GM23338 (cell line): Measurements from ENCODE around the gene SPAG7. TPM values are rescaled to one million over a fixed set of nuclear protein-coding genes. Genes with fewer than 3 reads are reported as not detected.
A peak's percentile ranks its signal among the peaks of the same experiment; 100 is the strongest.

Source experiments
- ATAC-seq: fragments of 200-7000 bp; cut with Tn5 transposase; 3 replicates; pipeline ENCODE4 v1.9.1; 2020
- DNase-seq: peaks from one replicate; pipeline ENCODE4 v3.0.0-alpha.2; 2015; ENCODE audit warnings: low spot score
- H2AFZ ChIP-seq: fragments of 200-600 bp; sonication (generic); 2 replicates; pipeline ENCODE4 v1.8.0; 2016; ENCODE audit warnings: antibody characterized with exemption, mild to moderate bottlenecking, moderate library complexity
- H3F3A ChIP-seq: fragments of 200-600 bp; sonication (generic); replicated peaks from 2 replicates; pipeline ENCODE4 v1.8.0; 2017; ENCODE audit warnings: antibody characterized with exemption, mixed run types, low read depth
- H3K27ac ChIP-seq: fragments of 200-600 bp; sonication (generic); 2 replicates; pipeline ENCODE4 v1.6.1; 2016; ENCODE audit warnings: low read depth
- H3K27me3 ChIP-seq: fragments of 200-600 bp; sonication (generic); 2 replicates; pipeline ENCODE4 v1.8.0; 2016; ENCODE audit warnings: mild to moderate bottlenecking, mixed run types, moderate library complexity; ENCODE audit not compliant: insufficient read depth
- H3K36me3 ChIP-seq: fragments of 200-600 bp; sonication (generic); 2 replicates; pipeline ENCODE4 v1.8.0; 2016; ENCODE audit warnings: mild to moderate bottlenecking; ENCODE audit not compliant: insufficient read depth
- H3K4me1 ChIP-seq: fragments of 200-600 bp; sonication (generic); 2 replicates; pipeline ENCODE4 v1.8.0; 2016; ENCODE audit warnings: mild to moderate bottlenecking, moderate library complexity; ENCODE audit not compliant: insufficient read depth
- H3K4me2 ChIP-seq: fragments of 200-600 bp; sonication (generic); 2 replicates; pipeline ENCODE4 v1.7.1; 2017; ENCODE audit warnings: mixed run types
- H3K4me3 ChIP-seq: fragments of 200-600 bp; sonication (generic); 2 replicates; pipeline ENCODE4 v1.6.1; 2016; ENCODE audit warnings: mixed run types
- H3K79me2 ChIP-seq: fragments of 200-600 bp; sonication (generic); replicated peaks from 2 replicates; pipeline ENCODE4 v1.8.0; 2017; ENCODE audit warnings: mild to moderate bottlenecking; ENCODE audit not compliant: insufficient read depth
- H3K9me2 ChIP-seq: fragments of 200-600 bp; sonication (generic); 2 replicates; pipeline ENCODE4 v1.8.0; 2017; ENCODE audit not compliant: insufficient read depth
- H4K20me1 ChIP-seq: fragments of 200-600 bp; sonication (generic); replicated peaks from 2 replicates; pipeline ENCODE4 v1.8.0; 2017; ENCODE audit warnings: mild to moderate bottlenecking; ENCODE audit not compliant: insufficient read depth
- H3K27ac Mint-ChIP-seq: 2 replicates; pipeline ENCODE4 v1.8.0; 2020; ENCODE audit warnings: inconsistent platforms, mild to moderate bottlenecking, moderate library complexity, mixed read lengths
- H3K27me3 Mint-ChIP-seq: 3 replicates; pipeline ENCODE4 v1.8.0; 2022; ENCODE audit warnings: low read depth, mild to moderate bottlenecking, moderate library complexity, mixed read lengths, inconsistent platforms; ENCODE audit not compliant: insufficient read depth, poor library complexity
- H3K36me3 Mint-ChIP-seq: 3 replicates; pipeline ENCODE4 v1.8.0; 2021; ENCODE audit warnings: low read depth, mild to moderate bottlenecking, inconsistent platforms, moderate library complexity, mixed read lengths
- H3K4me1 Mint-ChIP-seq: 3 replicates; pipeline ENCODE4 v1.8.0; 2020; ENCODE audit warnings: mild to moderate bottlenecking, inconsistent platforms, mixed read lengths
- H3K4me3 Mint-ChIP-seq: 3 replicates; pipeline ENCODE4 v1.8.0; 2021; ENCODE audit warnings: moderate library complexity, mild to moderate bottlenecking, inconsistent platforms, mixed read lengths
- H3K9me3 Mint-ChIP-seq: 3 replicates; pipeline ENCODE4 v1.8.0; 2020; ENCODE audit warnings: moderate library complexity, mild to moderate bottlenecking, inconsistent platforms, mixed read lengths
- CREB1 ChIP-seq: fragments of 250-450 bp; sonication (Bioruptor Pico); IDR thresholded peaks from 2 replicates; pipeline ENCODE4 v1.5.0; 2020; ENCODE audit warnings: low read depth, mild to moderate bottlenecking, moderate library complexity
- ETS1 ChIP-seq: IDR thresholded peaks from 2 replicates; pipeline ENCODE4 v1.6.1; 2016; ENCODE audit warnings: antibody characterized with exemption
- EZH2 ChIP-seq: fragments of 200-600 bp; sonication (generic); IDR thresholded peaks from one replicate; pipeline ENCODE4 v1.8.0; 2017; ENCODE audit warnings: antibody characterized with exemption, mild to moderate bottlenecking, low read depth; ENCODE audit not compliant: unreplicated experiment
- EZH2phosphoT487 ChIP-seq: fragments of 200-600 bp; sonication (generic); IDR thresholded peaks from one replicate; pipeline ENCODE4 v1.8.1; 2018; ENCODE audit warnings: antibody characterized with exemption; ENCODE audit not compliant: unreplicated experiment
- NANOG ChIP-seq: IDR thresholded peaks from 2 replicates; pipeline ENCODE4 v1.6.1; 2016; ENCODE audit warnings: antibody characterized with exemption, borderline replicate concordance
- POLR2AphosphoS5 ChIP-seq: IDR thresholded peaks from 2 replicates; pipeline ENCODE4 v1.6.1; 2016; ENCODE audit warnings: antibody characterized with exemption, low read depth
- REST ChIP-seq: IDR thresholded peaks from one replicate; pipeline ENCODE4 v1.6.1; 2018; ENCODE audit warnings: antibody characterized with exemption; ENCODE audit not compliant: unreplicated experiment
- ZNF114 ChIP-seq: fragments of 250-450 bp; sonication (Bioruptor Pico); IDR thresholded peaks from 2 replicates; pipeline ENCODE4 v1.5.0; 2020; ENCODE audit warnings: mild to moderate bottlenecking, moderate library complexity
- polyA plus RNA-seq: library from polyadenylated mRNA; unstranded; fragments of >200 nt; fragmentation: Nextera tagmentation; extraction: Ambion mirVana; gene quantifications from 2 replicates; pipeline ENCODE4 v1.2.1, GENCODE V29; 2016
- total RNA-seq: library from RNA; depleted of rRNA; stranded (reverse); fragments of >200 nt; shearing (Covaris generic); gene quantifications from 2 replicates; pipeline ENCODE4 v1.2.3, GENCODE V29; 2014

The SPAG7 gene
- total and polyA plus RNA-seq, 2 experiments from 2014 or later, result 77.9 to 226 TPM

GRCh38 chr17:4966844-4967538, 626 bp downstream of the SPAG7 start:
- H3K79me2 ChIP-seq, result peaks cover 38% of the 10 kb centered on the region
- ATAC-seq, result peak; percentile 86
- no peaks in the 10 kb centered on the region for H3K9me2 ChIP-seq
- Mint-ChIP-seq H3K27me3 (peaks cover 21% of the 10 kb centered on the region), H3K4me1 (peaks cover 23% of the 10 kb centered on the region), H3K9me3 (peaks cover 18% of the 10 kb centered on the region), H3K27ac (no peak overlapping the region; the same call in 1 of the 2 replicates), H3K4me3 (no peak overlapping the region), H3K36me3 (peaks cover 61% of the 10 kb centered on the region)
- peaks cover 18% of the 10 kb centered on the region for H3K4me1 ChIP-seq
- no peaks in the 10 kb centered on the region for H3K27me3 ChIP-seq
- peak; percentile 99 for DNase-seq
- peak overlapping the region; percentile 97 for H3K27ac ChIP-seq
- peak overlapping the region; percentile 86 for H3K4me2 ChIP-seq
- no peaks in the 10 kb centered on the region; the same call in 1 of the 2 replicates for H3K36me3 ChIP-seq
- H2AFZ ChIP-seq, result no peak overlapping the region; the same call in 1 of the 2 replicates
- H3F3A ChIP-seq, result peaks cover 16% of the 10 kb centered on the region; the same call in 1 of the 2 replicates
- TF ChIP-seq POLR2AphosphoS5 (no peak; the same call in 1 of the 2 replicates), CREB1 (peak; percentile 64)
- 0 out of 2 replicates have a peak, but pooled peaks cover 9% of the 10 kb centered on the region for H4K20me1 ChIP-seq
- H3K4me3 ChIP-seq, result peak overlapping the region; percentile 69

- no peak overlapping the region for H2AFZ ChIP-seq
- H3K4me3 ChIP-seq, result no peak overlapping the region
- peak overlapping the region; percentile 86; the same call in 1 of the 2 replicates for H3K4me2 ChIP-seq
- H3K4me1 ChIP-seq, result peaks cover 22% of the 10 kb centered on the region
- 0 out of 2 replicates have a peak, but pooled peaks cover under 1% of the 10 kb centered on the region for H4K20me1 ChIP-seq
- H3K27me3 Mint-ChIP-seq, result peaks cover 18% of the 10 kb centered on the region
- H3K27ac Mint-ChIP-seq, result no peak overlapping the region; the same call in 1 of the 2 replicates
- no peaks in the 10 kb centered on the region; the same call in 1 of the 2 replicates for H3K36me3 ChIP-seq
- peaks cover 38% of the 10 kb centered on the region for H3K79me2 ChIP-seq
- H3K27ac ChIP-seq, result no peak overlapping the region
- DNase-seq (no peak), ATAC-seq (no peak)
- H3K9me2 ChIP-seq, result no peaks in the 10 kb centered on the region
- no peaks in the 10 kb centered on the region for H3K27me3 ChIP-seq
- H3K4me1 Mint-ChIP-seq, result peaks cover 26% of the 10 kb centered on the region
- H3F3A ChIP-seq, result peaks cover 16% of the 10 kb centered on the region; the same call in 1 of the 2 replicates
- H3K4me3 Mint-ChIP-seq, result peak overlapping the region; percentile 54; the same call in 2 of the 3 replicates
- peaks cover 18% of the 10 kb centered on the region for H3K9me3 Mint-ChIP-seq
- H3K36me3 Mint-ChIP-seq, result peaks cover 55% of the 10 kb centered on the region
- TF ChIP-seq EZH2phosphoT487, result no peak
- no peak for TF ChIP-seq EZH2
- no peak for TF ChIP-seq ZNF114
- TF ChIP-seq NANOG, result no peak
- TF ChIP-seq REST, result no peak
- TF ChIP-seq CREB1, result no peak
- TF ChIP-seq ETS1, result no peak
Measured at GRCh38 chr17:4965311-4965986, 2.2 kb downstream of the SPAG7 start.
